ENCODE measurements around the gene SORCS2.

DNA sequence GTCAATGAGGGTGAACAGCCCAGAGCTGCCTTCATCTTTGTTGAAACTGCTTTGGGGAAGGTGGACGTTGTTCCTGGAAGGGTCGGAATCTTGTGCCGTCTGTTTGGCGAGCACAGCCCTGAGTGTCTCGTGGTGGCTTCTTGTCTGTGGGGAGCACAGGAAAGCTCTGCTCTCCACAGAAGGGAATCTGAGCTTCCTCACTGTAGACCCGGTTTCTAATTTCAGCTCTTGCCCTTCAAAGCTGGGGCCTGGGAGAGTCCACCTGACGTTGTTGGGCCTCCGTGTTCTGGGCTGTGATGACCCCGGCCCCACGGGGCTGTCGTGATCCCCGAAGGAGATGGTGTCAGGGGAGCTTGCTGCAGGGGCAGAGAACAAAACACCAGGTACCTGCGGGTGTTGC lies 47.5 kb downstream of the SORCS2 start:
- TF ChIP-seq CTCF (IDR thresholded peaks at IDR 0.05; ENCODE audit: low read depth, low read length, poor library complexity, severe bottlenecking): no peak
- TF ChIP-seq EZH2phosphoT487 (IDR thresholded peaks at IDR 0.05; ENCODE audit: borderline replicate concordance, low read length): no peak

Data from DOHH2 (cell line).